CD4-positive, CD25-positive, alpha-beta regulatory T cell (primary cell): ENCODE data around the gene POM121C. TPM values are rescaled to one million over a fixed set of nuclear protein-coding genes. Genes with fewer than 3 reads are reported as not detected.
"Not testable (repeated sequence)": the region's sequence is repeated elsewhere in the genome, so short reads cannot be mapped to it uniquely, and the experiment has no call there.

ENCODE experiments used
- ATAC-seq, 2 donors: fragments of 150-1000 bp; cut with Tn5 transposase; one replicate each; pipeline ENCODE4 v1.10.0; 2021; ENCODE audit warnings: low read depth in 2 of 2, moderate number of reproducible peaks in 2 of 2, moderate library complexity in 1 of 2
- DNase-seq, 3 donors: peaks; one replicate each; pipeline versions ENCODE4 v3.0.0 to v3.0.0-alpha.2; 2012 to 2022; ENCODE audit warnings: mixed read lengths in 1 of 3
- H3K27ac ChIP-seq: one replicate; pipeline ENCODE4 v1.7.0; 2013; ENCODE audit warnings: mild to moderate bottlenecking, low read length; ENCODE audit not compliant: insufficient read depth, poor library complexity, severe bottlenecking
- H3K27me3 ChIP-seq: one replicate; pipeline ENCODE4 v1.7.0; 2013; ENCODE audit warnings: low read length; ENCODE audit not compliant: control insufficient read depth, insufficient read depth
- H3K36me3 ChIP-seq: one replicate; pipeline ENCODE4 v1.7.0; 2013; ENCODE audit warnings: mild to moderate bottlenecking, low read length, moderate library complexity; ENCODE audit not compliant: control insufficient read depth, insufficient read depth
- H3K4me1 ChIP-seq: 2 replicates; pipeline ENCODE4 v1.7.0; 2013; ENCODE audit warnings: mild to moderate bottlenecking, low read length; ENCODE audit not compliant: insufficient read depth, control insufficient read depth, poor library complexity, severe bottlenecking
- H3K4me3 ChIP-seq: one replicate; pipeline ENCODE4 v1.7.0; 2013; ENCODE audit warnings: low read depth, mild to moderate bottlenecking, low read length, moderate library complexity
- H3K9me3 ChIP-seq, 2 experiments: 1 replicate in 1 of 2; 2 replicates in 1 of 2; pipeline ENCODE4 v1.7.0; 2013; ENCODE audit warnings: low read length in 2 of 2, mild to moderate bottlenecking in 1 of 2, moderate library complexity in 1 of 2; ENCODE audit not compliant: control insufficient read depth in 2 of 2
- H3K27ac Mint-ChIP-seq, 3 donors: one replicate each; pipeline ENCODE4 v1.8.0; 2020 to 2022; ENCODE audit warnings: mild to moderate bottlenecking in 3 of 3, mixed read lengths in 3 of 3, moderate library complexity in 2 of 3
- H3K27me3 Mint-ChIP-seq: one replicate; pipeline ENCODE4 v1.8.0; 2022; ENCODE audit warnings: mild to moderate bottlenecking, mixed read lengths
- H3K36me3 Mint-ChIP-seq: one replicate; pipeline ENCODE4 v1.8.0; 2020; ENCODE audit warnings: mixed read lengths
- H3K4me1 Mint-ChIP-seq, 4 donors: one replicate each; pipeline ENCODE4 v1.8.0; 2020 to 2022; ENCODE audit warnings: mixed read lengths in 4 of 4, mild to moderate bottlenecking in 1 of 4
- H3K4me3 Mint-ChIP-seq, 4 donors: one replicate each; pipeline ENCODE4 v1.8.0; 2020 to 2022; ENCODE audit warnings: mild to moderate bottlenecking in 4 of 4, mixed read lengths in 4 of 4, moderate library complexity in 3 of 4
- H3K9me3 Mint-ChIP-seq, 7 donors: one replicate each; pipeline ENCODE4 v1.8.0; 2020 to 2022; ENCODE audit warnings: mixed read lengths in 7 of 7, mild to moderate bottlenecking in 3 of 7, moderate library complexity in 2 of 7
- polyA plus RNA-seq, 4 donors: library from polyadenylated mRNA; unstranded; fragments of 300-500 nt; fragmentation: Illumina TruSeq; gene quantifications; one replicate each; pipeline ENCODE4 v1.2.3, GENCODE V29; 2021
- total RNA-seq: library from RNA; stranded (reverse); gene quantifications from one replicate; pipeline ENCODE4 v1.2.3, GENCODE V29; 2022

The POM121C gene
- total and polyA plus RNA-seq, 5 donors from 2014 or later, result 7.0 to 91.3 (median 10.3) TPM

- not testable (repeated sequence) for H3K4me1 Mint-ChIP-seq, H3K36me3 Mint-ChIP-seq, H3K27me3 ChIP-seq, H3K36me3 ChIP-seq, H3K4me3 Mint-ChIP-seq, H3K9me3 Mint-ChIP-seq, H3K27ac Mint-ChIP-seq, DNase-seq, H3K27ac ChIP-seq, H3K27me3 Mint-ChIP-seq, H3K4me3 ChIP-seq, H3K9me3 ChIP-seq, ATAC-seq, H3K4me1 ChIP-seq
Observed at GRCh38 chr7:75414708-75415427, 71.2 kb downstream of the POM121C start.

- not testable (repeated sequence) for H3K27me3 ChIP-seq, H3K9me3 Mint-ChIP-seq, H3K36me3 Mint-ChIP-seq, H3K27me3 Mint-ChIP-seq, H3K27ac ChIP-seq, H3K9me3 ChIP-seq, H3K4me1 Mint-ChIP-seq, H3K4me3 ChIP-seq, H3K36me3 ChIP-seq, DNase-seq, H3K4me1 ChIP-seq, H3K27ac Mint-ChIP-seq, ATAC-seq, H3K4me3 Mint-ChIP-seq
Observed at GRCh38 chr7:75414204-75414603, 71.9 kb downstream of the POM121C start.

GRCh38 chr7:75410823-75411173 is 75.3 kb downstream of the POM121C start:
- H3K27me3 Mint-ChIP-seq, H3K36me3 Mint-ChIP-seq, H3K4me1 Mint-ChIP-seq, H3K9me3 Mint-ChIP-seq, H3K4me1 ChIP-seq, H3K4me3 ChIP-seq, H3K27me3 ChIP-seq, DNase-seq, H3K36me3 ChIP-seq, H3K27ac Mint-ChIP-seq, H3K27ac ChIP-seq, H3K4me3 Mint-ChIP-seq, H3K9me3 ChIP-seq: not testable (repeated sequence)
- ATAC-seq, result peak in 1 of 2 donors; percentile 2

DNA sequence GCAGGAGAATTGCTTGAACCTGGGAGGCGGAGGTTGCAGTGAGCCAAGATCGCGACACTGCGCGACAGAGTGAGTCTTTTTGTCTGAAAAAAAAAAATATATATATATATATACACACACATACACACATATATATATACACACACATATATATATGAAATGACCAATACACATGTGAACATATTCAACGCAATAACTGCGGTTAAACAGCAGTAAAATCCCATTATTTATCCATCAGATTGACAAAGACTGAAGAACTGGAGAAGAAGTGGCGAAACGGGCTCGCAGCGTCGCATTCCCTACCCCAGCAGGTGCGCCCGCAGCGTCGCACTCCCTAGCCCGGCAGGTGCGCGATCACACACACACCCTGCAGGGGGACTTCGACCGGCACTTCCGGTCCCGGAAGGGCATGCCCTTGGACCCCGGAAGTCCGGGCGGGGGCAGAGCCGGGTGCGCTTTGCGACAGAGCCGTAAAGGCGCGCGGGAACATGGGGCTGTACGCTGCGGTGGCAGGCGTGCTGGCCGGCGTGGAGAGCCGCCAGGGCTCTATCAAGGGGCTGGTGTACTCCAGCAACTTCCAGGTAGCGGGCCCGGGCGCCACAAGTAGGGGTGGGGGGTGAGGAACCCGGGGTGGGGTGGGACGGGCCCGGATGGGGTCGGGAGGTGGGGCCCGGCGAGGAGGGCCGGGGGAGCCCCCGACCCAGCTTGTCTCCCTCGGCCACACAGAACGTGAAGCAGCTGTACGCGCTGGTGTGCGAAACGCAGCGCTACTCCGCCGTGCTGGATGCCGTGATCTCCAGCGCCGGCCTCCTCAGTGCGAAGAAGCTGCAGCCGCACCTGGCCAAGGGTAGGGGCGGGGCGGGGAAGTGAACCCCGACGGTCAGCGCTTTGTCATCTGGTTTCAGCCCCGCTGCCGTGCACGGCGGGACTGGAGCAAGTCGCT is 75.9 kb downstream of the POM121C start:
- not testable (repeated sequence) for H3K27ac ChIP-seq, H3K4me3 ChIP-seq, H3K9me3 Mint-ChIP-seq, H3K9me3 ChIP-seq, H3K36me3 Mint-ChIP-seq, H3K27ac Mint-ChIP-seq, H3K4me1 ChIP-seq, H3K27me3 Mint-ChIP-seq, H3K36me3 ChIP-seq, H3K4me1 Mint-ChIP-seq, H3K27me3 ChIP-seq
- peak in 2 of 3 donors; percentile 11 to 26 for DNase-seq
- ATAC-seq, result peak; percentile 94 to 95
- peak overlapping the region; percentile 74 to 90 (median 81) for H3K4me3 Mint-ChIP-seq

- H3K4me1 Mint-ChIP-seq, H3K36me3 Mint-ChIP-seq, H3K27ac Mint-ChIP-seq, H3K9me3 ChIP-seq, H3K27me3 ChIP-seq, ATAC-seq, DNase-seq, H3K27ac ChIP-seq, H3K9me3 Mint-ChIP-seq, H3K4me1 ChIP-seq, H3K4me3 ChIP-seq, H3K36me3 ChIP-seq, H3K27me3 Mint-ChIP-seq, H3K4me3 Mint-ChIP-seq: not testable (repeated sequence)
Observed at GRCh38 chr7:75404663-75405062, 81.4 kb downstream of the POM121C start.

DNA sequence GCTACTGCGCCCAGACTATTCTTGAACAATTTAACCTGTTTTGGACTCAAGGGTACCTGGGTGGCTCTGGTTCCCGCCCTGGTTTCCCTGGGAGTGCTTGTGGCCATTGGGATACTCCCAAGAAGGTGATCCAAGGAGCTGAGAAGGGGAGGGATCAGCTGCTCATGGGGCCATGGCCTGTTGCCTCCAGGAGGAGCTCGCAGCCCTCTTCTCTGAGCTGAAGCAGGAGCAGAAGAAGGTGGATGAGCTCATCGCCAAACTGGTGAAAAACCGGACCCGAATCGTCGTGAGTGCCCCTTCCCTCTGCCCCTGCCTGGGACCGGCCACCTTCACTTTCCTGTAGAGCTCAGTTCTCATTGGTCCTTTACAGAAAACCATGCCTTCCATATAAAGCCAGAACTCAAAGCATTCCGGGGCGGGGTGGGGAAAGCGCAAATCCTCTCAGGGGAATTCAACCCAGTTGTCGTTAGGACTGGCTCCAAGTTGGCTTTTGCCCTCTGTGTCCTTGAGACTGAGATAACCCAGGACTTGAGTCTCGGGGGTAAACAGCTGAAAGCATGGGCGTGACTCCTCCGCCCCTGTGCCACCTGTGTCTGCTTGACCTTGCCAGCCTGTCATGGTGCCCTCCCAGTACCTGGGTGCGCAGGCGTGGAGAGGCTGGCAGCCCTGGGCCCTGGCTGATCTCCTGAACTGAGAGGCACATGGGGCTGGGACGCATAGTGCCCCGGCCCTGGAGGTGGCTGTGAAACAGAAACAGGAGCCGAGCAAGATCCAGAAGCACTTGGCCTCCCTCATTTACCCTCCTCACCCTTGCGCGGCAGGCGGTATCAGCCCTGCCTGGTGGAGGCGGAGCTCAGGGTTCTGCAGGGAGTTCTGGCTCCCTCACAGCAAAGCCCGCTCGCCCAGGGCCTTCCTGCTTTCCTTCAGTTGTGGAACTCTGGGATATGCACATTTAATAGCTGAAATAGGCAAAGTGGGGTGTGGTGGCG is 82.3 kb downstream of the POM121C start:
- H3K9me3 ChIP-seq, ATAC-seq, DNase-seq, H3K4me1 ChIP-seq, H3K4me3 ChIP-seq, H3K27me3 ChIP-seq, H3K27me3 Mint-ChIP-seq, H3K36me3 ChIP-seq, H3K9me3 Mint-ChIP-seq, H3K27ac Mint-ChIP-seq, H3K27ac ChIP-seq, H3K36me3 Mint-ChIP-seq, H3K4me3 Mint-ChIP-seq, H3K4me1 Mint-ChIP-seq: not testable (repeated sequence)

DNA sequence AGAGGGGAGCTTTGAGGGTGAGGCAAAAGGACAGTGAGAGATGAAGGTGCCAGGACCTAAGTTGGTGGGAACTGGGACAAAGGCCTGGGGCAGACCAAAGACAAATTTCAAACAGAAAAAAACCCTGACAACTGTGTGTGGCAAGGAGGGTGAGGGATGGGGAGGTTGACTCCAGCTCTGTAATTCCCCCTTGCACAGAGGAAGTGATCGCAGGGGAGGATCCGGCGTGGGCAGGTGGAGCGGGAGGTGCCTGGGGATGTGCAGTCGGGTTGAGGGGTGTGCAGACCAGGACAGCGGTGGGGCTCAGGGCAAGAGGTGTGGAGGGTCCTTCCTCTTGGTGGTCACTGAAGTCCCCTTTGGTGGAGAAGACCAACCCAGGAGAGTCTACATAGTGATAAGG is 85.5 kb downstream of the POM121C start:
- H3K36me3 ChIP-seq, H3K27me3 Mint-ChIP-seq, H3K27ac ChIP-seq, H3K36me3 Mint-ChIP-seq, H3K4me1 ChIP-seq, H3K4me3 Mint-ChIP-seq, H3K9me3 ChIP-seq, ATAC-seq, H3K27me3 ChIP-seq, DNase-seq, H3K27ac Mint-ChIP-seq, H3K4me1 Mint-ChIP-seq, H3K4me3 ChIP-seq, H3K9me3 Mint-ChIP-seq: not testable (repeated sequence)
